ENCODE results near the gene FLOT1.
A peak's percentile ranks its signal among the peaks of the same experiment; 100 is the strongest.

The FLOT1 gene

GRCh38 chr6:30685157-30686008 is 57.1 kb downstream of the FLOT1 start:
- peak overlapping the region; percentile 70 for H3K4me3 ChIP-seq (ENCODE audit: low read length)
- peak; percentile 12 for TF ChIP-seq CTCF (IDR thresholded peaks at IDR 0.05; ENCODE audit: insufficient read depth, low read depth, low read length, missing control alignments)
- DNase-seq (ENCODE audit: low read depth) = peak; percentile 45

GRCh38 chr6:30684386-30685156 is 57.9 kb downstream of the FLOT1 start:
- DNase-seq (ENCODE audit: low read depth) = peak; percentile 44
- H3K4me3 ChIP-seq (ENCODE audit: low read length) = peak overlapping the region; percentile 70
- TF ChIP-seq CTCF (IDR thresholded peaks at IDR 0.05; ENCODE audit: insufficient read depth, low read depth, low read length, missing control alignments) = no peak

DNA sequence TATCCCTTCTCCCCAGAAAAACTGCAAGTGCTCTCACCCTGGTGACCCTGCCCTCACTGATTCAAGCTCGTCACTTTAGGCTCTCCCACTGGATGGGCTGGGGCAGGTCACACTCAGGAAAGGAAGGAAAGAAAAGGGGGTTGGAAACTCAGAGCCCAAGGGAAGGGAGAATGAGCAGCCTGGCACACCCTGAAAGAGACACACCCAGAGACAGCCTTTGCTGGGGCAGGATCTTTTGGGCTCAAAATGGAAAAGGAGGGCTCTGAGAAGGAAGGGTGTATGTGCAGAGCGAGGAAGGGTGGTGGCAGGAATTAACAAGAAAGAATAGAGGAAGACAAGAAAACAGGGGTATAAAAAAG is 58.5 kb downstream of the FLOT1 start:
- DNase-seq (ENCODE audit: low read depth) = peak; percentile 21
- no peak for TF ChIP-seq CTCF (IDR thresholded peaks at IDR 0.05; ENCODE audit: insufficient read depth, low read depth, low read length, missing control alignments)
- peak overlapping the region; percentile 70 for H3K4me3 ChIP-seq (ENCODE audit: low read length)

- H3K4me3 ChIP-seq (ENCODE audit: low read length) = peak overlapping the region; percentile 70
- no peak for DNase-seq (ENCODE audit: low read depth)
- no peak for TF ChIP-seq CTCF (IDR thresholded peaks at IDR 0.05; ENCODE audit: insufficient read depth, low read depth, low read length, missing control alignments)
Observed at GRCh38 chr6:30683183-30683979, 59.1 kb downstream of the FLOT1 start.

GRCh38 chr6:30682143-30683117 is 60.1 kb downstream of the FLOT1 start:
- peak overlapping the region; percentile 70 for H3K4me3 ChIP-seq (ENCODE audit: low read length)
- no peak for TF ChIP-seq CTCF (IDR thresholded peaks at IDR 0.05; ENCODE audit: insufficient read depth, low read depth, low read length, missing control alignments)
- peak; percentile 84 for DNase-seq (ENCODE audit: low read depth)

GRCh38 chr6:30681766-30682142 is 60.7 kb downstream of the FLOT1 start:
- no peak for DNase-seq (ENCODE audit: low read depth)
- no peak overlapping the region for H3K4me3 ChIP-seq (ENCODE audit: low read length)
- TF ChIP-seq CTCF (IDR thresholded peaks at IDR 0.05; ENCODE audit: insufficient read depth, low read depth, low read length, missing control alignments) = no peak
